ENCODE measurements around the gene GRM2.

- TF ChIP-seq CTCF (IDR thresholded peaks at IDR 0.05) (no peak), POLR2A (IDR thresholded peaks at IDR 0.05) (no peak)
These were observed 28.2 kb upstream of the GRM2 start for GRCh38 chr3:51678641-51679040.

Data from body of pancreas (tissue), 4 donors.